ENCODE measurements around the gene CDC42EP4. TPM values are rescaled to one million over a fixed set of nuclear protein-coding genes. Genes with fewer than 3 reads are reported as not detected.

Gene CDC42EP4
- total RNA-seq, 1 experiment from 2014 or later: 48.4 TPM

DNA sequence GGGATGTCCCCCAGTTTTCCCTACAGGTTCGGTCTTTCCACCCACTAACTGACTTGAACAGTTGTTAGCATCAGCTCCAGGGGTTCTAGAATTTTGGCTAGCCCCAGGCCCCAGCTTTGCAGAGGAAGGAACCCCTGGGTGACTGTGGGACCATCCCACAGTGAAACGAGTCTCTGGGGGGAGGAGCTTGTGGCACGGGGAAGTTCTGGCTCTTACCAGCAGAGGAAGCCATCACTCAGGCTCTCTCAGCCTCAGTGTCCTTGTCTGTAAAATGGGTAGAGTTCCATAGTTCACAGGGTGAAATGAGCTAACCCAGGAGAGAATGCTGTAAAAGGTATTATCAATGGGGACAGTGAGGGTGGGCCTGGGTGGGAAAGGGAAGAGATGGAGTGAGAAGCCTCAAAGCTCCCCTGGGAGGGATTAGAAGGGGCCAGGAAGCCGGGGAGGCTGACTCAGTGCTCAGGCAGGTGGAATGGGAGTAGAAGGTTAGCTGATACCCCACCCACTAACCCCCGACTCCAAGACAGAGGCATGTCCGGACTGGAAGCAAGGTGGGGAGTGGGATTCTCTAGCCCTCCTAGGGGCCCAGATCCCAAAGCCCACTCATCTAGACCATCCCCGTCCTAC, 30.9 kb upstream of the CDC42EP4 start:
- Histone ChIP-seq H3K4me3 (no peak overlapping the region), H3K4me1 (replicated peaks; ENCODE audit: insufficient read depth) (peaks cover 48% of the 10 kb centered on the region), H3F3A (ENCODE audit: insufficient read depth, low read depth) (peaks cover 21% of the 10 kb centered on the region; the same call in 1 of the 2 replicates), H4K20me1 (ENCODE audit: insufficient read depth) (no peaks in the 10 kb centered on the region), H3K36me3 (ENCODE audit: low read depth) (no peaks in the 10 kb centered on the region), H3K9me2 (ENCODE audit: insufficient read depth) (no peaks in the 10 kb centered on the region), H3K9me3 (ENCODE audit: insufficient read depth, low read depth) (no peaks in the 10 kb centered on the region), H3K27me3 (ENCODE audit: insufficient read depth, low read depth) (no peaks in the 10 kb centered on the region), H3K4me2 (peak overlapping the region; percentile 9; the same call in 1 of the 2 replicates), H2AFZ (no peak overlapping the region), H3K27ac (no peak overlapping the region), H3K79me2 (ENCODE audit: low read depth) (no peaks in the 10 kb centered on the region)
- TF ChIP-seq, protein P1, sequence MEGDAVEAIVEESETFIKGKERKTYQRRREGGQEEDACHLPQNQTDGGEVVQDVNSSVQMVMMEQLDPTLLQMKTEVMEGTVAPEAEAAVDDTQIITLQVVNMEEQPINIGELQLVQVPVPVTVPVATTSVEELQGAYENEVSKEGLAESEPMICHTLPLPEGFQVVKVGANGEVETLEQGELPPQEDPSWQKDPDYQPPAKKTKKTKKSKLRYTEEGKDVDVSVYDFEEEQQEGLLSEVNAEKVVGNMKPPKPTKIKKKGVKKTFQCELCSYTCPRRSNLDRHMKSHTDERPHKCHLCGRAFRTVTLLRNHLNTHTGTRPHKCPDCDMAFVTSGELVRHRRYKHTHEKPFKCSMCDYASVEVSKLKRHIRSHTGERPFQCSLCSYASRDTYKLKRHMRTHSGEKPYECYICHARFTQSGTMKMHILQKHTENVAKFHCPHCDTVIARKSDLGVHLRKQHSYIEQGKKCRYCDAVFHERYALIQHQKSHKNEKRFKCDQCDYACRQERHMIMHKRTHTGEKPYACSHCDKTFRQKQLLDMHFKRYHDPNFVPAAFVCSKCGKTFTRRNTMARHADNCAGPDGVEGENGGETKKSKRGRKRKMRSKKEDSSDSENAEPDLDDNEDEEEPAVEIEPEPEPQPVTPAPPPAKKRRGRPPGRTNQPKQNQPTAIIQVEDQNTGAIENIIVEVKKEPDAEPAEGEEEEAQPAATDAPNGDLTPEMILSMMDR (conservative IDR thresholded peaks at IDR 0.05): no peak
- TF ChIP-seq EZH2 (IDR thresholded peaks at IDR 0.05; ENCODE audit: low read depth): no peak
- intact Hi-C loops (cut with micrococcal nuclease; ENCODE audit: unreplicated experiment): no loop called here
- no peak for DNase-seq
- POLR2A ChIA-PET (ENCODE audit: unreplicated experiment): interaction anchor here (0.5 kb wide), 1 partner anchor 751 kb away, joined by 3 read pairs; no protein-coding TSS in a partner anchor
- CTCF ChIA-PET: no interaction called here
- BruUV-seq (replicated peaks): no TSS peak

DNA sequence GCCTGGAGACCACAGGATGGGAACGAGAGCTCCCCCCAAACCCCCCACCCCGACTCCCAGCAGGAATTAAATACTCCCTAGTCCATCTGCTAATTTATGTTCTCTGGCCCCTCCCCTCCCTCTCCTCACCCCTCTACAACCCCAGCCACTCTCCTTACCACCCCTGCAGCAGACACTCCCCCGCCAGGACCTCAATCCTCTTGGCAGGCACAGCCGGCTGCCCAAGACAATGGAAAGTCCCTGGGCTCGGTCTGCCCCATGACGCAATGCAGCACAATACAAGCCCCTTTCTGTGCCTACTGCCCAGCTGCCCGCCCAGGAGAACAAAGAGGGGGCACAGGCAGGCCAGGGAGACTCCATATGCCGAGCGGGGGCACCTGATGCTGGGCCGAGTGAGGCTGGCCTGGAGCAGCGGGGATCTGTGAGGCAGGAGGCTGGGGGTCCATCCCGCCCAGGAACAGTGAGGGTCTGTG, 30.3 kb upstream of the CDC42EP4 start:
- Histone ChIP-seq H3K27ac (no peak overlapping the region), H2AFZ (no peak overlapping the region), H3K4me3 (no peak overlapping the region), H3K4me2 (no peak overlapping the region), H3K36me3 (ENCODE audit: low read depth) (no peaks in the 10 kb centered on the region), H3K9me2 (ENCODE audit: insufficient read depth) (no peaks in the 10 kb centered on the region), H3F3A (ENCODE audit: insufficient read depth, low read depth) (peaks cover 21% of the 10 kb centered on the region; the same call in 1 of the 2 replicates), H3K79me2 (ENCODE audit: low read depth) (no peaks in the 10 kb centered on the region), H4K20me1 (ENCODE audit: insufficient read depth) (no peaks in the 10 kb centered on the region), H3K27me3 (ENCODE audit: insufficient read depth, low read depth) (no peaks in the 10 kb centered on the region), H3K9me3 (ENCODE audit: insufficient read depth, low read depth) (no peaks in the 10 kb centered on the region), H3K4me1 (replicated peaks; ENCODE audit: insufficient read depth) (peaks cover 48% of the 10 kb centered on the region)
- POLR2A ChIA-PET (ENCODE audit: unreplicated experiment): no interaction called here
- BruUV-seq (replicated peaks): no TSS peak
- CTCF ChIA-PET: no interaction called here
- DNase-seq: peak in 1 of 2 experiments; percentile 50
- TF ChIP-seq, protein P1 (conservative IDR thresholded peaks at IDR 0.05): no peak
- TF ChIP-seq EZH2 (IDR thresholded peaks at IDR 0.05; ENCODE audit: low read depth): no peak
- intact Hi-C loops (cut with micrococcal nuclease; ENCODE audit: unreplicated experiment): no loop called here

DNA sequence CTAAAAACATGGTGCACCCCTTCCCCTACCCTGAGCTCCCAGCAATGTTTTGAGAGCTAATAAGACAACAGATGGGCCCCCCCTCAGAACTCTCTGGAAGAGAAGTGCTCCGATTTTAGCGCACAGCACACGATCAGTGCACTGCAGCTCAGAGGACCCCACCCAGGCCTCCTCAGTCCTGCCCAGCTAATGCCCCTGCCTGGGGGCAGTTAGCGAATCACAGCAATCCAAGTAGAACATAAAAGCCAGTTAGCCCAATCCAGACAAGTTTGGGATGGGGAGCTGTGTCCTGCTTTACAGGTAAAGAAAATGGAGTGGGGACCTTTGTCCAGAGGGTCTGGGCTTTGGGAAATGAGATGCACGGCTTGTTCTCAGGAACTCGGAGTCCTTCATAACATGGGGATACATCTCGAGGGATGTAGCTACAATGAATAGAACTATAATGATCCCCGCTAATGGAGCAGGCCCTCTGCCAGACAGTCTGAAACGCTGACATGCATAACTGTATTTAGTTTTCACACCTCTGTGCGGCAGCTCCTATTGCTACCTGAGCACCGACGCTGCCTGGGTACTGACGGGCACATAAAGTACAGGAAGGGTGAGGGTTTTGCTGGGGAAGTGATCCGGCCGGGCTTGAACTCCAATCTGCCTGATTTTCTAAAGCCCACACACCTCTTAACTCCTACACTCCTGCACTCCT, 29.7 kb upstream of the CDC42EP4 start:
- no peaks in the 10 kb centered on the region for H3K9me2 ChIP-seq (ENCODE audit: insufficient read depth)
- H3K4me2 ChIP-seq: no peak overlapping the region
- H2AFZ ChIP-seq: no peak overlapping the region
- H3K4me3 ChIP-seq: no peak overlapping the region
- intact Hi-C loops (cut with micrococcal nuclease; ENCODE audit: unreplicated experiment): loop anchor here (2.0 kb wide), 1 partner anchor 33 kb away; no protein-coding TSS in a partner anchor
- POLR2A ChIA-PET (ENCODE audit: unreplicated experiment): interaction anchor here (0.7 kb wide), 1 partner anchor 534 kb away, joined by 3 read pairs; no protein-coding TSS in a partner anchor
- no TSS peak for BruUV-seq (replicated peaks)
- peaks cover 21% of the 10 kb centered on the region; the same call in 1 of the 2 replicates for H3F3A ChIP-seq (ENCODE audit: insufficient read depth, low read depth)
- H3K4me1 ChIP-seq (replicated peaks; ENCODE audit: insufficient read depth): peaks cover 48% of the 10 kb centered on the region
- H3K27ac ChIP-seq: no peak overlapping the region
- H3K79me2 ChIP-seq (ENCODE audit: low read depth): no peaks in the 10 kb centered on the region
- CTCF ChIA-PET: interaction anchor here (0.6 kb wide), 1 partner anchor 22 kb away, joined by 3 read pairs; no protein-coding TSS in a partner anchor
- no peaks in the 10 kb centered on the region for H4K20me1 ChIP-seq (ENCODE audit: insufficient read depth)
- no peak for DNase-seq
- no peaks in the 10 kb centered on the region for H3K27me3 ChIP-seq (ENCODE audit: insufficient read depth, low read depth)
- H3K9me3 ChIP-seq (ENCODE audit: insufficient read depth, low read depth): no peaks in the 10 kb centered on the region
- no peaks in the 10 kb centered on the region for H3K36me3 ChIP-seq (ENCODE audit: low read depth)
- no peak for TF ChIP-seq EZH2 (IDR thresholded peaks at IDR 0.05; ENCODE audit: low read depth)
- TF ChIP-seq, protein P1 (conservative IDR thresholded peaks at IDR 0.05): no peak
